AG20443 (cell line): Measurements from ENCODE around the gene OTX1.

Source experiments
- DNase-seq: peaks from one replicate; pipeline ENCODE4 v3.0.0; 2012; ENCODE audit warnings: low spot score, mixed read lengths

The OTX1 gene

GRCh38 chr2:63047321-63048279 is 3.0 kb upstream of the OTX1 start:
- DNase-seq: peak; percentile 10

GRCh38 chr2:63048367-63049171 is 2.1 kb upstream of the OTX1 start:
- peak; percentile 27 for DNase-seq

- peak; percentile 39 for DNase-seq
Observed at GRCh38 chr2:63049211-63049969, 1.2 kb upstream of the OTX1 start.

- peak; percentile 61 for DNase-seq
Observed at GRCh38 chr2:63049970-63050333, 678 bp upstream of the OTX1 start.

GRCh38 chr2:63051042-63051794 is 588 bp downstream of the OTX1 start:
- peak; percentile 11 for DNase-seq

- DNase-seq: no peak
Observed at GRCh38 chr2:63051795-63052333, 1.2 kb downstream of the OTX1 start.

- DNase-seq: peak; percentile 8
Observed at GRCh38 chr2:63052411-63053080, 1.9 kb downstream of the OTX1 start.

GRCh38 chr2:63053081-63053888 is 2.7 kb downstream of the OTX1 start:
- DNase-seq: no peak

- DNase-seq: peak; percentile 19
Observed at GRCh38 chr2:63053889-63054602, 3.4 kb downstream of the OTX1 start.

- peak; percentile 6 for DNase-seq
Observed at GRCh38 chr2:63054841-63055225, 4.2 kb downstream of the OTX1 start.

GRCh38 chr2:63055226-63056106 is 4.8 kb downstream of the OTX1 start:
- DNase-seq: peak; percentile 44

- peak; percentile 65 for DNase-seq
Observed at GRCh38 chr2:63056107-63057050, 5.7 kb downstream of the OTX1 start.

GRCh38 chr2:63057249-63058143 is 6.9 kb downstream of the OTX1 start:
- no peak for DNase-seq

- peak; percentile 38 for DNase-seq
Observed at GRCh38 chr2:63058144-63058920, 7.7 kb downstream of the OTX1 start.
